ES-I3 (cell line): ENCODE data around the gene HUNK.

Experiments
- H3K36me3 ChIP-seq: 2 replicates; pipeline ENCODE4 v1.6.1; 2013; ENCODE audit warnings: mild to moderate bottlenecking, low read length, control low read depth, moderate library complexity; ENCODE audit not compliant: insufficient read depth
- H3K4me1 ChIP-seq: 2 replicates; pipeline ENCODE4 v1.6.1; 2013; ENCODE audit warnings: mild to moderate bottlenecking, control low read depth, low read length; ENCODE audit not compliant: insufficient read depth
- H3K9ac ChIP-seq: 2 replicates; pipeline ENCODE4 v1.6.1; 2013; ENCODE audit warnings: low read depth, mild to moderate bottlenecking, low read length, moderate library complexity
- H3K9me3 ChIP-seq: 2 replicates; pipeline ENCODE4 v1.6.1; 2013; ENCODE audit warnings: mild to moderate bottlenecking, low read length, moderate library complexity; ENCODE audit not compliant: control insufficient read depth, insufficient read depth

Gene HUNK

GRCh38 chr21:31911138-31911907 lies 38.5 kb downstream of the HUNK start:
- no peak overlapping the region for H3K9ac ChIP-seq
- H3K4me1 ChIP-seq: peaks cover 32% of the 10 kb centered on the region

GRCh38 chr21:31912501-31912900 lies 39.7 kb downstream of the HUNK start:
- Histone ChIP-seq H3K9me3 (no peaks in the 10 kb centered on the region), H3K9ac (no peak overlapping the region), H3K36me3 (no peaks in the 10 kb centered on the region), H3K4me1 (peaks cover 32% of the 10 kb centered on the region)

More at GRCh38 chr21:31911138-31911907, 38.5 kb downstream of the HUNK start:
- no peaks in the 10 kb centered on the region for H3K36me3 ChIP-seq
- H3K9me3 ChIP-seq: no peaks in the 10 kb centered on the region

GRCh38 chr21:31913182-31913608 lies 40.4 kb downstream of the HUNK start:
- no peak overlapping the region for H3K9ac ChIP-seq
- no peaks in the 10 kb centered on the region for H3K36me3 ChIP-seq
- H3K4me1 ChIP-seq: peaks cover 32% of the 10 kb centered on the region
- H3K9me3 ChIP-seq: no peaks in the 10 kb centered on the region

GRCh38 chr21:31914472-31914871 lies 41.7 kb downstream of the HUNK start:
- H3K9me3 ChIP-seq: peaks cover under 1% of the 10 kb centered on the region; the same call in 1 of the 2 replicates
- peaks cover 21% of the 10 kb centered on the region for H3K4me1 ChIP-seq
- peaks cover 3% of the 10 kb centered on the region; the same call in 1 of the 2 replicates for H3K36me3 ChIP-seq
- no peak overlapping the region for H3K9ac ChIP-seq

- H3K9ac ChIP-seq: no peak overlapping the region
- peaks cover 3% of the 10 kb centered on the region; the same call in 1 of the 2 replicates for H3K36me3 ChIP-seq
- peaks cover 3% of the 10 kb centered on the region; the same call in 1 of the 2 replicates for H3K9me3 ChIP-seq
- peaks cover 13% of the 10 kb centered on the region for H3K4me1 ChIP-seq
These were observed 42.7 kb downstream of the HUNK start for GRCh38 chr21:31915566-31915965.

GRCh38 chr21:31917108-31917507 lies 44.3 kb downstream of the HUNK start:
- Histone ChIP-seq H3K9me3 (peaks cover 3% of the 10 kb centered on the region; the same call in 1 of the 2 replicates), H3K9ac (no peak overlapping the region), H3K4me1 (peaks cover 2% of the 10 kb centered on the region; the same call in 1 of the 2 replicates), H3K36me3 (peaks cover 3% of the 10 kb centered on the region; the same call in 1 of the 2 replicates)

- Histone ChIP-seq H3K4me1 (no peaks in the 10 kb centered on the region), H3K36me3 (peaks cover 3% of the 10 kb centered on the region; the same call in 1 of the 2 replicates), H3K9me3 (peaks cover 3% of the 10 kb centered on the region; the same call in 1 of the 2 replicates), H3K9ac (no peak overlapping the region)
These were observed 45.5 kb downstream of the HUNK start for GRCh38 chr21:31918250-31918775.

GRCh38 chr21:31920275-31920674 lies 47.5 kb downstream of the HUNK start:
- Histone ChIP-seq H3K9me3 (peaks cover 3% of the 10 kb centered on the region; the same call in 1 of the 2 replicates), H3K36me3 (peaks cover 3% of the 10 kb centered on the region; the same call in 1 of the 2 replicates), H3K4me1 (no peaks in the 10 kb centered on the region), H3K9ac (no peak overlapping the region)

- Histone ChIP-seq H3K36me3 (peaks cover 3% of the 10 kb centered on the region; the same call in 1 of the 2 replicates), H3K9ac (no peak overlapping the region), H3K4me1 (no peaks in the 10 kb centered on the region), H3K9me3 (peaks cover 3% of the 10 kb centered on the region; the same call in 1 of the 2 replicates)
These were observed 48.3 kb downstream of the HUNK start for GRCh38 chr21:31921079-31921478.

GRCh38 chr21:31922881-31923280 lies 50.1 kb downstream of the HUNK start:
- no peaks in the 10 kb centered on the region for H3K4me1 ChIP-seq
- no peak overlapping the region for H3K9ac ChIP-seq
- H3K9me3 ChIP-seq: peaks cover 3% of the 10 kb centered on the region; the same call in 1 of the 2 replicates
- H3K36me3 ChIP-seq: peaks cover 3% of the 10 kb centered on the region; the same call in 1 of the 2 replicates

GRCh38 chr21:31923756-31924155 lies 50.9 kb downstream of the HUNK start:
- peaks cover 3% of the 10 kb centered on the region; the same call in 1 of the 2 replicates for H3K9me3 ChIP-seq
- no peak overlapping the region for H3K9ac ChIP-seq
- no peaks in the 10 kb centered on the region for H3K36me3 ChIP-seq
- H3K4me1 ChIP-seq: no peaks in the 10 kb centered on the region

GRCh38 chr21:31924548-31924947 lies 51.7 kb downstream of the HUNK start:
- Histone ChIP-seq H3K9ac (no peak overlapping the region), H3K4me1 (no peaks in the 10 kb centered on the region), H3K36me3 (no peaks in the 10 kb centered on the region), H3K9me3 (peaks cover 2% of the 10 kb centered on the region; the same call in 1 of the 2 replicates)

- no peak overlapping the region for H3K9ac ChIP-seq
- peaks cover under 1% of the 10 kb centered on the region; the same call in 1 of the 2 replicates for H3K4me1 ChIP-seq
- H3K9me3 ChIP-seq: no peaks in the 10 kb centered on the region
- no peaks in the 10 kb centered on the region for H3K36me3 ChIP-seq
These were observed 53.7 kb downstream of the HUNK start for GRCh38 chr21:31926498-31926897.

GRCh38 chr21:31927689-31928353 lies 55.0 kb downstream of the HUNK start:
- Histone ChIP-seq H3K36me3 (no peaks in the 10 kb centered on the region), H3K9me3 (no peaks in the 10 kb centered on the region), H3K4me1 (peaks cover 13% of the 10 kb centered on the region; the same call in 1 of the 2 replicates), H3K9ac (no peak overlapping the region)
